Ovary (tissue), 3 donors: ENCODE data around the gene DUSP6.

Source experiments
- EP300 ChIP-seq: sonication (generic); formaldehyde crosslinking; IDR thresholded peaks from one replicate; pipeline ENCODE4 v1.6.1; 2017; ENCODE audit warnings: antibody characterized with exemption
- POLR2A ChIP-seq: fragments of 450-650 bp; IDR thresholded peaks from one replicate; pipeline ENCODE4 v1.6.1; 2017; ENCODE audit warnings: antibody characterized with exemption, mild to moderate bottlenecking, moderate library complexity
- TF ChIP-seq, protein P1 (sequence below), 3 donors: fragments of 450-650 bp in 2 of 3; fragments of 200-600 bp in 1 of 3; IDR thresholded peaks; one replicate each; pipeline versions ENCODE4 v1.5.1 to v1.8.0; 2016 to 2022; ENCODE audit warnings: antibody characterized with exemption in 3 of 3, mild to moderate bottlenecking in 1 of 3
- donor health status: DM: no; HTN: no; CAD: no.

DNA sequence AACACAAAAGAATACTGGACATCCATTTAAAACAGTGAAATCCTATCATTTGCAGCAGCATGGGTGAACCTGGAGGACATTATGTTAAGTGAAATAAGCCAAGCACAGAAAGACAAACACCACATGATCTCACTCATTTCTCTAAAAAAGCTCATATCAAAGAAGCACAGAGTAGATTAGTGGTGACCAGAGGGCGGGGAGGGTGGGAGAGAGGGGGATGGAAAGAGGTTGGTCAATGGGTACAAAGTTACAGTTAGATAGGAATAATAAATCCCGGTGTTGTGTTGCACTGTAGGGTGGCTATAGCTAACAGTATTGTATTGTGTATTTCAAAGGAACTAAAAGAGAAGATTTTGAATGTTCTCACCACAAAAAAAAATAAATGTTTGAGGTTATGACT, 52.4 kb downstream of the DUSP6 start:
- TF ChIP-seq, protein P1, sequence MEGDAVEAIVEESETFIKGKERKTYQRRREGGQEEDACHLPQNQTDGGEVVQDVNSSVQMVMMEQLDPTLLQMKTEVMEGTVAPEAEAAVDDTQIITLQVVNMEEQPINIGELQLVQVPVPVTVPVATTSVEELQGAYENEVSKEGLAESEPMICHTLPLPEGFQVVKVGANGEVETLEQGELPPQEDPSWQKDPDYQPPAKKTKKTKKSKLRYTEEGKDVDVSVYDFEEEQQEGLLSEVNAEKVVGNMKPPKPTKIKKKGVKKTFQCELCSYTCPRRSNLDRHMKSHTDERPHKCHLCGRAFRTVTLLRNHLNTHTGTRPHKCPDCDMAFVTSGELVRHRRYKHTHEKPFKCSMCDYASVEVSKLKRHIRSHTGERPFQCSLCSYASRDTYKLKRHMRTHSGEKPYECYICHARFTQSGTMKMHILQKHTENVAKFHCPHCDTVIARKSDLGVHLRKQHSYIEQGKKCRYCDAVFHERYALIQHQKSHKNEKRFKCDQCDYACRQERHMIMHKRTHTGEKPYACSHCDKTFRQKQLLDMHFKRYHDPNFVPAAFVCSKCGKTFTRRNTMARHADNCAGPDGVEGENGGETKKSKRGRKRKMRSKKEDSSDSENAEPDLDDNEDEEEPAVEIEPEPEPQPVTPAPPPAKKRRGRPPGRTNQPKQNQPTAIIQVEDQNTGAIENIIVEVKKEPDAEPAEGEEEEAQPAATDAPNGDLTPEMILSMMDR (IDR thresholded peaks at IDR 0.05) = no peak
- no peak for TF ChIP-seq POLR2A
- no peak for TF ChIP-seq EP300
